ENCODE results near the gene USF1.
"Not testable (repeated sequence)": the region's sequence is repeated elsewhere in the genome, so short reads cannot be mapped to it uniquely, and the experiment has no call there.

Gene USF1

GRCh38 chr1:161047436-161048420 is 2.0 kb upstream of the USF1 start:
- DNase-seq, result no peak

- no peak for DNase-seq
These were observed 940 bp upstream of the USF1 start for GRCh38 chr1:161046605-161047228.

- DNase-seq, result peak; percentile 59
These were observed 655 bp downstream of the USF1 start for GRCh38 chr1:161044908-161045735.

GRCh38 chr1:161044535-161044907 is 1.3 kb downstream of the USF1 start:
- DNase-seq, result peak; percentile 21

- DNase-seq, result no peak
These were observed 6.2 kb downstream of the USF1 start for GRCh38 chr1:161039546-161039945.

- no peak for DNase-seq
These were observed 6.6 kb downstream of the USF1 start for GRCh38 chr1:161039154-161039545.

GRCh38 chr1:161038523-161039153 is 7.1 kb downstream of the USF1 start, which contains the start of gene TSTD1:
Gene TSTD1, minus strand, starts transcription at chr1:161038964. Its CDS starts 75 bp downstream, at chr1:161038889.
- no peak for DNase-seq

- no peak for DNase-seq
These were observed 7.9 kb downstream of the USF1 start for GRCh38 chr1:161037661-161038522.

- no peak for DNase-seq
These were observed 12.0 kb downstream of the USF1 start for GRCh38 chr1:161033751-161034150.

GRCh38 chr1:161032409-161032808 is 13.4 kb downstream of the USF1 start:
- DNase-seq, result no peak

- DNase-seq, result no peak
These were observed 13.9 kb downstream of the USF1 start for GRCh38 chr1:161031874-161032273.

- not testable (repeated sequence) for DNase-seq
These were observed 16.3 kb downstream of the USF1 start for GRCh38 chr1:161029466-161029865.

- DNase-seq, result not testable (repeated sequence)
These were observed 18.8 kb downstream of the USF1 start for GRCh38 chr1:161026954-161027353.

GRCh38 chr1:161022432-161022831 is 23.3 kb downstream of the USF1 start:
- DNase-seq, result not testable (repeated sequence)

GRCh38 chr1:161021970-161022353 is 23.8 kb downstream of the USF1 start:
- DNase-seq, result no peak

- no peak for DNase-seq
These were observed 24.4 kb downstream of the USF1 start for GRCh38 chr1:161021165-161021969.

GRCh38 chr1:161020509-161021164 is 25.1 kb downstream of the USF1 start, which contains the start of gene F11R:
Gene F11R, minus strand, starts transcription at chr1:161021152. Its CDS starts 79 bp downstream, at chr1:161021073.
- no peak for DNase-seq

GRCh38 chr1:161019751-161020495 is 25.9 kb downstream of the USF1 start:
- DNase-seq, result no peak

GRCh38 chr1:161019111-161019660 is 26.6 kb downstream of the USF1 start:
- not testable (repeated sequence) for DNase-seq

Measured in fibroblast of skin of right biceps (primary cell).